RCC 7860 (cell line): ENCODE data around the gene POLR2J2.
"Not testable (repeated sequence)": the region's sequence is repeated elsewhere in the genome, so short reads cannot be mapped to it uniquely, and the experiment has no call there.

ENCODE experiments used
- DNase-seq: peaks from one replicate; pipeline ENCODE4 v3.0.0-alpha.2; 2015; ENCODE audit warnings: low spot score
- FAIRE-seq: peaks from 2 replicates; lab custom pipeline; 2012; peaks lifted over from hg19 to GRCh38; lab: Jason Lieb, UNC

Gene POLR2J2

DNA sequence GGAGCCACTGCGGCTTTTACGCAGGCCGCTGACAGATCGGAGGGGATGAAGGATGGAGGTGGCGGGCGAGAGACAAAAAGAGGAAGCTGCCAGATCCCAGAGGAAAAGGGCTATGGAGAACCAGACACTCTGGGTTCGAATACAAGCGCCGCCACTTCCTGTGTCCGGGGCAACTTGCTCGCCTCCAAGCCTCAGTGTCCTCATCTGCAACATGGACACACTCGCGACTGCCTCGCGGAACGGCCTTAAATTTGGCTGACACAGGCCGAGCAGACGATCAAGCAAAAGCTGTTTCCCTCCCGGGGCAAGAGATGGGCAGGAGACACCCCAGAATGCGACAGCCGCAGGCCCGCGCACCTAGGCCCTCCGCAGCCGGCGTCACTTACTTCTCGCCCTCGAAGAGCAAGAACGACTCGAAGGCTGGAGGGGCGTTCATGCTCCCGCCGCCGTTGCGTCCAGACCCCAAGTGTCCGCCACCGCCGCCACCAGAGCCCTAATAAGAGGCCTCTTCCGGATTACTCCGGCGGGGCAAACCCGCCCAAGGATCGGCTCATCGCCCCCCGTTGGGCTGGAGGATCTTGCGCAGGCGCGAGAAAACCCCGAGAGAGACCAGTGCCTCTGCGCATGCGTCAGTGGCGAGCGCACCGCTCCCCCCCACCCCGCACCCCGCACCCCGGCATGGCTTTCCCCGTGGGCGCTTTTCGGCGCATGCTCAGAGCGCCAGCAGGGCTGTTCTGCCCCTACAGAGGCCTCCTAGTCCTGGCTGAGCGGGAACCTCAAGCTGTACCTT is at the start of gene POLR2J2:
Gene POLR2J2, minus strand, starts transcription at position 498 of the 790 bp plus-strand sequence. Its CDS starts 62 bp downstream, at position 436.
- peak; percentile 39 for DNase-seq
- FAIRE-seq = not testable (repeated sequence)

DNA sequence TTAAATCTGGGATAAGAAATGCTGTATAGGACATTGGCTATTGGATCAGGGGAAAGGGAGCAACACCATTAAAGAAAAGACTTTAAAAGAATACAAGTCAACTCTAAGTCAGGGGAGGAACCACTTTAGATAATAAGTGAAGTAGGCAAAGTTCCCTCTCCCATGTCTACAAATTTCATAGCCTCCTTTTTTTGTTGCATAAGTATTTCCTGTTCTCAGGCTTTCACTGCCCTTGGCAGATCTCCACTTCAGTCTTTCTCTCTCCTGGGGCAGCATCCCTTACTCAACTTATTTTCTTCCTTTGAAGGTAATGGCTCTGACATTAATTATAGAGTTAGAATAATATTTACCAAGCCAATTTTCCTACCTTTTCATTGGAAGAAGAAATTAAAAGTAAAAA is 47.0 kb upstream of the POLR2J2 start:
- FAIRE-seq, DNase-seq: not testable (repeated sequence)

DNA sequence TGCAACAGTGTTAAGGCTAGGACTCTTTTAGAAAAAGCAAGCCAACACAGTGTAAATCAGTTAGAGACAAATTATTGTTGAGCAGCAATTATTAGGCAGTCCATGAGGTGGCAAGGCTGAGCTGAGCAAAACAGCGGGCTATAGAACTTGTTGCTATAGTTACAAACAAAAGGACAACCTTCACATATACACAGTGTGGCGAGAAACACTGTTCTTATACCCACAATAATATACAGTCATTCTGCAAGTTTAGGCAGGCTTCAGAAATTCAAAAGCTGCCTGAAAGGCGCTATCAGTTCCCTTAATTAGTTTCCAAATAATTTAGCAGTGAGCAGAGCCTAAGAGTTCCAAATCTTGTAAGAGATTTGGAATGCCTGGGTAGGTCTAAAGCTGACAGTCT is 44.3 kb upstream of the POLR2J2 start:
- not testable (repeated sequence) for DNase-seq, FAIRE-seq

DNA sequence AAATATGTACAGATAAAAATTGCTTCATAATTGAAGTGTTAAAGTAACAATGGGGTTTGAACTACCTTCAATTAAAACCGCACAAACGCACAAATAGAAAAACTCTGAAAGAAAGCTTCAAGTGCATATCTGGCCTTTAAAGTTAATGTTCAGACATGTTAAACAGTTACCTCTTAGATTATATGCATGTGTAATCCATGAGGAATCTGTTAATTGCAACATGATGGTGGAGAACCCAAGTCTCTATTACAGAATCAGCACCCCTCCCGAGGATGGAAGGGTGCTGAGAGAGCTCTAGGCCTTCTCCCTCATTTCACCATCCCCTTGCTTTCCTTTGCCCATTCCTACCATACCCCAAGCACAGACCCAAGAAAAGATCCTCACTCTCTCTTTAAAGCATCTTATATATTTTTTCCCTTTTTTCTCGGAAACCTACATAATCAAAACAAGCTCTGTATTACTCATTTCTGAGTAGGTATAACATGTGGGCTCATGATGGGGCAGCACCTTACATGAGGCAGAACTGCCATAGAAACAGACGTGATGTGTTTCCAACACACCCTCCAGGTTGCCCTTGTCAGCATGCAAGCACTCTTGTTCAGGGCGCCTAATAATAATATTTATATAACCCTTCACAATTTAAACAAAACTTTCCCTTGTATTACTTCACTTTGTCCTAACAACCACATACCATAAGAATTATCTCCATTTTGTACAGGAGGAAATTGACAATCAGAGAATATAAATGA is 43.5 kb upstream of the POLR2J2 start:
- DNase-seq, FAIRE-seq: not testable (repeated sequence)

DNA sequence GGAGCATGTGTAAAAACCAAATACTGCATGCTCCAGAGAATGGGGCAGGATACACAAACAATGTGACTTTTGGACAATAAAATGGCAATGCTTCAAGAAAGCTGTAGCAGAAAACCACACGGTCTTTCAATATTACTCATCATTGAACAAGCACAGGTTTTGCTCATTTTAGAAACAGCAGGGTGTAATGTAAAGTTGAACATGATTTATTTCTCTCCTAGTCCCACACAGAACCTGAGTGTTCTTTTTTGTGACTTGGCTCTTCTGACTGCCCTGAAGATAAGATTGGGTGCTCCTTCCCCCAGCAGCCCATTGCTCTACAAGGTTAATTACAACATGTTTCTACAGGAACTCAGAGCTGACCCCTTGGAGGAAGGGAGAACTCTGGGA is 42.2 kb upstream of the POLR2J2 start:
- not testable (repeated sequence) for DNase-seq
- FAIRE-seq = peak; percentile 94

DNA sequence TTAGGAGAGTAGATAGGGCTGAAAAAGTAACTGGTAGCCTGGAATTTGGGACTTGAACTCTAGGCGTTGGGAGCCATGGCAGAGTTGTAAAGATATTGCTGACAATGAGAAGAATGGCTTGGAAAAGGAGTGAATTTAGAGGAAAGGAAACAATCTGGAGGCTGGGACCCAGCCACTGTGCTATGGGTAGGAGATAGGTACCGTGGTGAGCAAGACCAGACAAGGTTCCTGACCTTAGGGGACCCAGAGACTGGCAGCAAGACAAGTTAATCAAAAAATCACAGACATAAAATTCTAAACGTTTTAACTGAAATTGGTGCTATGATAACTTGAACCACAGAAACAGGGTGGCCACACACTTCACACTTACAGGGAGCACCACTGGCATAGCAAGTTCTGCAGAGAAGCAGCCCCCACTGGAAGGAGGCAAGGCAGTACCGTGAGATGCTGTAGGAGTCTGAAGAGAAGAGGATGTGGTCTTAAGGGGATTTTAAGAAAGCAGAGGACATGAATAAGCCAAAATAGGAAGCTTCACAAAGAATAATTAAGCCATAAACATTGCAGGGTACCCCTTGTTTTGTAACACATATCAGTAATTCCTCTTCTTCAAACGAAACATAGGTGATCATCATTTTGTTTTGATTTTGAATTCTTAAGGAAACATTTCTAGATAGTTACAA is 41.7 kb upstream of the POLR2J2 start:
- DNase-seq, FAIRE-seq: not testable (repeated sequence)

DNA sequence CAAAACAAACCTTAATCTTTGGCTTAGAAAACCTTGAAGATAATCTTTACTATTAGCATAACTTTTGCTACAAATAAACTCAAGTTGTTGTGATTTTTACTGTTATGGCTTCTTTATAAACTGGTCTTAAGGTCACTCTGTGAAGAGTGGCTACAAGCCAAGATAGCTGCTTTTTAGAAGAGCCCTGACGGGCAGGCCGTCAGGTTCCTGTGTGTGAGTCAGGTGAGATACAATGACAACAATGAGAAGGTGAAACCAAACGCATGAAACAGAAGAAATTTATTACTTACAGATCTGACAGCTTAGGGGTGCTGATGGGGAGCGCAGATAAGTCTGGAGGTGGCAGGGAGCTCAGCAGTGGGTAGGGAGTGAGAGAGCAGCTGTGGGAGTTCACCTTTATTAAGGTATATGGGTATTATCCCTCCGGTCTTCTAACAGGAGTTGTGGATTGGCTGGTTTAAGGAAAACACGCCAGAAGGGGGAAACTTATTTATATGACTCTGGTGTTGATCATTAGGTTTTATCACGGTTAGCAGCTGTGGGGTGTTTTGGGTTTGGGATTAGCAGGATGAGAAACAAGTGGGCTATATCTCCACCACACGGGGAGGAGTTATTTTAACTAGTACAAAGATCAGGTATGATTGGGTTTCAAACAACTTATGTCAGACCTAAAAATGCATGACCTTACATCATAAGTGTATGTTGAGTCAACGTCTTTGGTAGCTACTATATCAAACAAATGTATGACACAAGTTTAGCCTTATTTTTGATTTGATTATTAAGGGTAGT is 27.7 kb upstream of the POLR2J2 start:
- FAIRE-seq, DNase-seq: not testable (repeated sequence)

DNA sequence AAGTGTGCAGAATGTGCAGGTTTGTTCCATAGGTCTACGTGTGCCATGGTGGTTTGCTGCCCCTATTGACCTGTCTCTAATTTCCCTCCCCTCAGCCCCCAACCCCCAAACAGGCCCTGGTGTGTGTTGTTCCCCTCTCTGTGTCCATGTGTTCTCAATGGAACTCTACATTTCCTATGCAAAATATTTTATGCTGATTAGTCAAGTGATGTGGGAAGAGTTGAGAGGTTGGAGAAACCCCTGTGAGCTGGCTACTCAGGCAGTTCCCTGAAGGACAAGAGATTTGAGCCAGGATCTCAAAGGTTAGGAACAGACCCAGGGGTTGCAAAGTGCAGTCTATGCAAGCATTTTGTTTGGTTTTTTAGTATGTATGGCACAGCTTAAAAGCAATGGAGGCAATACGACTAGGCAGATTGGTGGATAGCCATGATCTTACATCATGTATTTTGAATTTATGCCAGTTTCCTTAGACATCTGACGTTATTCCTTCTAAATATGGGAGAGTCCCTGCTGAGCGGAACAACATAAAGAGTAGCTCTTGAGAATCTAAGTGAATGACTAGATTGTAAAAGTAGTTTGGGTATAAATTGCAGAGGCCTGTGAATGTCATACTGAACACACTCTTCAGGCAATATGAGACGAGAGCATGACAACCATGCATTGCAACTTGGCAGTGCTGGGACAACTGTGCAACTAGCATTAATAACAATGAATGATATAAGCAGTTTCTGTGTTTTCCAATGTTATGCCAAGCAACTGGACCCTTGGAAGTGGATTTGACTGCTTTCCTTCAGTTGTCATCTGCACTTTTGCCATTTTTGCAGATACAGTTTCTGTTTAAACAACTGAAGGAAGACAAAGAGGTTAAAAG is 26.4 kb upstream of the POLR2J2 start:
- DNase-seq, FAIRE-seq: not testable (repeated sequence)

DNA sequence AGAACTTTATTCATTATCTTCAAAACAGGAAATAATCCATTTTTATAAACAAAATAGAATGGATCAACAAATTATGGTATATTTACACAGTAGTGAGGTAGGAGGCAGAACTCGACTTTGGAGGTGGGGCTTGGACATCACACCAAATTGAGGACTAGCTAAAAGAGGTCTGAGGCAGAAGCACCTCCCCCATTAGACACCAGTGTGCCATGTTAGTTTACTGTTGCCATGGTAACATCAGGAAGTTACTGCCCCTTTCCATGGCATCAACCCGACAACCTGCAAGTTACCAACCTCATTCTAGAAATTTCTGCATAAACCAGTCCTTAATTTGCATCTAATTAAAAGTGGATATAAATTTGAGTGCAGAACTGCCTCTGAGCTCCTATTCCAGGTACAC is 24.5 kb upstream of the POLR2J2 start:
- not testable (repeated sequence) for FAIRE-seq, DNase-seq

DNA sequence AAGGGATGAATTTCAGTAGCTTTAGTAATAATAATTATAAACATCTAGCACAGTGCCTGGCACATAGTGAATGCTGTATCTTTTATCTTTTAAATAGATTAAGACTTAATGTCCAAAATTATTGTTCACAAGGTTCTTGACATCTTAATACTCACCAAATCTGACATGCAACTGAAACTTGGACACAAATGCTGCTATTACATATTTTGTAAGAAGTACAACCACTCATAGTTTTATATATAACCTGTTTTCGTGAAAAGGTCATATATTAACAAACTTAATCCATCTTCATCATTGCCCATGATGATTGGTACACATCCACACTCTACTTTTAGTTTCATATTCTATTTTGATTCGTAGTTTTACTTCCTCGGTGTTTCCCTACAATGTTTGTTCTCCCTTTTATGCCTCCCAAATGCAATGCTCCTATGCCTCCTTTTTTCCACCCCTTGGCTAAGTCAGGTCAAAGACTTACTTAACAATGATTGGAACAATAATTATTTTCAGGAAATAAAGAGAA is 23.6 kb upstream of the POLR2J2 start:
- not testable (repeated sequence) for FAIRE-seq, DNase-seq

DNA sequence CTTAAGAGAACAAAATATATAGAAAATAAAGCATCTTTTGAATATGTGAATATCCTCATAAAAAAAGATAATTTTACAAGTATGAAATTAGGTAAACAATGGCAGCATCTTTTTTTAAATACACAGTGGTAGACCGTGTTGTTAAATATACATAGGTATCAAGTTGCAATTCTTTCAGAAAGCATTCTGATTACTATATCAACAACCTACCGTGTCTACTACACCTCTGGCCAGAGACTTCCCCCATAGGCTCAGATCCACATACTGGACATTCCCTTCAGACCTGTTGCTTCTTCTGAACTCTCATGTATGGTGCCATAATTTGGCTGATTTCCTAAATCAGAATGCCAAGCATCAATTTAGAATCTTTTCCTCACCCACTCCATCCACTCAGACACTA is 22.5 kb upstream of the POLR2J2 start:
- not testable (repeated sequence) for FAIRE-seq, DNase-seq

DNA sequence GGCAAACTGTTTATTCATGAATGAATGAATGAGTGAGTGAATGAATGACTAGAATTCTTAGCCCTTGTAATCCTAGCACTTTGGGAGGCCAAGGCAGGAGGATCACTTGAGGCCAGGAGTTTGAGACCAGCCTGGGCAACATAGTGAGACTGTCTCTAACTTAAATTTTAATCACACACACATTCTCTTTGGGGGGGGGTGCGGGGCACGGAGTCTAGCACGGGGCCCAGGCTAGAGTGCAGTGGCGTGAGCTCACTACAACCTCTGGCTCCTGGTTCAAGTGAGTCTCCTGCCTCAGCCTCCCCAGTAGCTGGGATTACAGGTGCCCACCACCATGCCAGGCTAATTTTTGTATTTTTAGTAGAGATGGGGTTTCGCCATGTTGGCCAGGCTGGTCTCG is 19.1 kb upstream of the POLR2J2 start:
- FAIRE-seq, DNase-seq: not testable (repeated sequence)

DNA sequence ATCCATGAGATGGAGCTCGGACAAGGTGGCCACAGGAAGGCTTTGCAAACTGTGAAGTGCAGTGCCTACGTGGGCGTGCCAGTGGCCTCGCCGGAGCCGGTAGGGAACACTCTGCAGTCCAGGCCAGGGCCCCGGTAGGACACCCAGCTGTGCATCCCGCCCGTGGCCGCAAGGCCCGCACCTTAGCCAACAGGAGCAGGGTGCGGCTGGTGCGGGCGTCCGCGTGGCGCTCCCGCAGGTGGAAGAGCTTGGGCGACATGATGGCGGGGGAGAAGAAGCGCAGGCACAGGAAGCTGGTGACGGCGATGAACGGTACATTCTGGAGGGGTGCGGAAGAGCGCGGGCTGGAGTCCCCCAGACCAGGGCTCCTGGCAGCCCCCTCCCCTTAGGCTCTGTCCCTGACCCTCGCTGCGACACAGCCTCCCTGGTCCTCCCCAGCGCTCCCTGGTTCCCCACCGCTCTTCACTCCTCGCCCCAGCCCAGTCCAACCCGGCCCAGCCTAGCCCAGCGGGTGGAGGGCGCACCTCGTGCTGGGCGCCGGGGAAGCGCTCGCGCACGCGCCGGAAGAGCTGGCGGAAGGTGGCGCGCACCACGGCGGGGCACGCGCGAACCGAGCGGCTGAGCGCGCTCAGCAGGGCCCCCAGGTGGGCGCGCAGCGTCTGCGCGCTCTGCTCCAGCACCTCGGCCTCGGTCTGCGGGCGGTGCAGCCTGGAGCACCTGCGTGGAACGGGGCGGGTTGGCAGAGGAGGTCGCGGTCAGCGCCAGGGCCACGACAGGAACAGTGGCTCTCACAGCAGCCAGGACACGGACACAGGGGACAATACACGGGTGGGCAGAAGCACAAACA is 18.2 kb upstream of the POLR2J2 start:
- not testable (repeated sequence) for DNase-seq, FAIRE-seq

DNA sequence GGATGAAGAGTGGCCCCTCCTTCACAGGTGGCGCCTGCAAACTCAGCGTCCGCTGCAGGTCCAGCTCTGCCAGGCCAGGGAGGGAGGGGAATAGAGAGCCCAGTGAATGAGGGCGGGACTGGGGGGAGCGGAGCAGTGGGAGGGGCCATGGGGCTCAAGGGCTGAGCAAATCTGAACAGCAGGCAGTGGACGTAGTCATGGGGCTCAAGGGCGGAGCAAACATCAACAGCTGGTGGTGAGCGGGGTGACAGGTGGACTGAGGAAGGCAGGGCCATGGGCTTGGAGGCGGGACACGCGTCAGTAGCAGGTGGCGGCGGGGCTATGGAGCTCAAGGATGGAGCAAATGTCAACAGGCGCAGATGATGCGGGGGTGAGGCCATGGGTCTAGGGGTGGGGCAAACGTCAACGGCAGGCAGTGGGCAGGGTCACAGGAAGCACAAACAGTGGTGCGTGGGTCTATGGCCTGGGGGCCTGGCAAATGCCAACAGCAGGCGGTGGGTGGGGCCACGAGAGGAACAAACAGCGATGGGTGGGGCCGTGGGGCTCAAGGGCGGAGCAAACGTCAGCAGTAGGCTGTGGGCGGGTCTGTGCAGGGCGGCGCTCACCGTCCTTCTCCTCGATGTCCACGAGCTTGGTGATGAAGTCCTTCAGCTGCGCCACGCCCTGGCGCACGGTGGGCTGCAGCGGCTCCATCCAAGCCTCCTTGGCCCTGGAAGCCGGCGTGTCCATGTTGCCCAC is 17.0 kb upstream of the POLR2J2 start:
- not testable (repeated sequence) for FAIRE-seq, DNase-seq

DNA sequence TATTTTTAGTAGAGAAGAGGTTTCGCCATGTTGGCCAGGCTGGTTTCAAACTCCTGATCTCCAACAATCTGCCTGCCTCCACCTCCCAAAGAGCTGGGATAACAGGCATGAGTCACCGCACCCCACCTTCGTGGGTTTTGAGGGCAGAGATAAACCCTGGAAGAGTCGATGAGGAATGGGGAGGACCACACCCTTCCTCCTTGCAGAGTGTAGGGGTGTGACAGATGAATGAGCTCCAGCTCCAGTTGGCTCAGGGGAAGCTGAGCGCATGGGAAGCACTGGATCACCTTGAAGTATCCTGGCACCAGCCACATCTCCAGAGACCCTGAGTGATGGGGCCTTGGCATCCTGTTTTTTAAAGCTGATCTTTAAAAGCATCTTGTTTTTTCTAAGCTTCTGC is 11.1 kb upstream of the POLR2J2 start:
- not testable (repeated sequence) for FAIRE-seq, DNase-seq

DNA sequence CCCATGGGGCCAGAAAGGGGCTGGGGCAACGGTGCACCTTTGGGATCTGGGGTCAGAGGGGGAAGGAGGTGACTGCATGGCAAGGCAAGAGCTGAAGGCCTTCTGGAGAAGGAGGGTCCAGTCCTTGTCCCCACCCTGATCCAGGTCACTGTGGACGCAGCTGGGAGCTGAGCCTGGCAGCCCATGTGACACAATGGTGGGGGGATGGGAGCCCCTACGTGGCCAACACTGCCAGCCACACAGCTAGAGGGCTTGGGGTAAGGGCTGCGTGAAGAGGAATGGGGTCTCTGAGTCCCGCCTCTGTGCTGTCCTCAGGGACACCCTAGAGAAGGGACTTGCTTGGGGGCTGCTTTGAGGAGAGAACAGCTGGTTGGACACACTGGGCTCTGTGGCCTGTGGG is 9.3 kb upstream of the POLR2J2 start:
- not testable (repeated sequence) for FAIRE-seq, DNase-seq

DNA sequence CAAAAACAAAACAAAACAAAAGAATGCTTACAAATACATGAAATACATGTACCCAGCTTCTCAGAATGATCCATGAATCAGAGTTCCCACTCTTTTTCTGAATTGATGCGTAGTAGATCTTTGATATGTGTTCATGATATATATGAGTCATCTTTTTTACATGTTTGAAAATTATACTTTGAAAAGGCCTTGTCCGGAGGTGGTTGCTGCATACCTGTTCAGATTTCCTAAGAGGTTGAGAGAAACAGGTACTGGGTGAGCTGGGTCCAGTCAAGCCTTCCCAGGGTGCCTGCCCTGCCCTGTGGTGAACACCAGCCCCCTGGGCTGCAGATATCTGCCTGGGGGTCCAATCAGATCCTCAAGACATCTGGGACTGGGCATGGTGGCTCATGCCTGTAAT is 4.1 kb upstream of the POLR2J2 start:
- not testable (repeated sequence) for DNase-seq, FAIRE-seq
